ENCODE results near the gene MYLK.

Gene MYLK

DNA sequence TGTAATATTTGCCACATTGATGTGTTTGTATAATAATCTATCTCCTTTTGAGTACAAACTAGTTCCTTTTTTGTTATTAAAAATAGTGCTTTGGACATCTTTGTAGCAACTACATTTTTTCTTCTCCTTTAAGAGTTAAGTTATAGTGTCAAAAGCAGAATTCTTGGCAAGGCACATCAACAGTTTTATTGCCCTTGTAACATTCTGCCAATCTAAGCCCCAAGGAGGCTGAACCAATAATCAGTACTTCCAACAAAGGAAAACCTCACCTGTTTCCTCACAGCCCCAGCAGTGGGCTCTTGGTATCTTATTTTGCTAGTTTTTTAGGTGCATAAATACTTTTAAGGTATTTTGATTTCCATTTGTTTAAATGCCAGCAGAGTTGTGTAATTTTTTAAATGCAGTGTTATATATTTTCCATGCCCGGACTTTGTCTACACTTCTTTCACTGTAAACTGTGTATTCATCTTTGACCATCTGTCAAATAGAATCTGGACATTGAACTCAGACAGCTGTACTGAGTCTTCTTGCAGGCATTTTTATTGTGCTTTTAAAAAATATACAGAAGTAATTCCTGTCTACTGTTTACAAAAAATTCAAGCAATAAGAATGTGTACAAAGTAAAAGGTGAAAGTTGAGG lies 101.0 kb downstream of the MYLK start:
- in situ Hi-C loops (cut with MboI; ENCODE audit: low pct_unique_long_range_greater_than_20kb, low sequenced_read_pairs, unreplicated experiment): no loop called here
- no peak for DNase-seq (ENCODE audit: low spot score)
- TF ChIP-seq CTCF (IDR thresholded peaks at IDR 0.05; ENCODE audit: extremely low read depth, insufficient read depth, missing control alignments): no peak

- in situ Hi-C loops (cut with MboI; ENCODE audit: low pct_unique_long_range_greater_than_20kb, low sequenced_read_pairs, unreplicated experiment): no loop called here
- TF ChIP-seq CTCF (IDR thresholded peaks at IDR 0.05; ENCODE audit: extremely low read depth, insufficient read depth, missing control alignments): no peak
- peak; percentile 30 for DNase-seq (ENCODE audit: low spot score)
Observed at GRCh38 chr3:123782488-123782887, 101.6 kb downstream of the MYLK start.

DNA sequence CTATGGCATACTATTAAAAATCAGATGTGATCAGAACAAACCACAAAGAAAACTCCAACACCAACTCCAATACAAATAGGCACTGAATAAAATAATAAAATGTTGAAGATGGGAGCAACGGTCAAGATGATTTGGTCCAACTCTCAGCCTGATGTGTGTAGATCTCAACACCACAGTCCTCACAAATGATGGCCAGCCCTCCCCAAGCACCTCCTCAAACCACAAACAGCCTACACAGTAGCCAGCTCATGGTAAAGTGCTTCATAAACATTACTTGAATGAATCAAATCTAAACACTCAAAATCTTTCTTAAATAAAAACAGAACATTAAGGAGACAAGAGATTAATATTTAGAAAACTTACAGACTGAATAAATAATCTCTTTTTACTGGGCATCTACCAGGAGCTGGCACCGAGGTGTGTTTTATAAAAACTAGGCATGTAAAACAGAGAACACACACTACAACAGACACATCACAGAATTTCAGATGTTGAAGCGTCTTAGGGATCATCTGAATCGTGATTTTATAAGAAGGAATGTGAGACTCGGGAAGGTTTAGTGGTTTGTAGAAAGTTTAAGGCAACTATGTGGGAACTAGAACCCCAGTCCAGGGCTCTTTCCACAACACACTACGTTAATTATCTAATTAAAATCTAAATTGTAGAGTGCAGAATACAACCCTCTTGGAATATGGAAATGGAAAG lies 102.4 kb downstream of the MYLK start:
- in situ Hi-C loops (cut with MboI; ENCODE audit: low pct_unique_long_range_greater_than_20kb, low sequenced_read_pairs, unreplicated experiment): no loop called here
- DNase-seq (ENCODE audit: low spot score): no peak
- TF ChIP-seq CTCF (IDR thresholded peaks at IDR 0.05; ENCODE audit: extremely low read depth, insufficient read depth, missing control alignments): no peak

DNA sequence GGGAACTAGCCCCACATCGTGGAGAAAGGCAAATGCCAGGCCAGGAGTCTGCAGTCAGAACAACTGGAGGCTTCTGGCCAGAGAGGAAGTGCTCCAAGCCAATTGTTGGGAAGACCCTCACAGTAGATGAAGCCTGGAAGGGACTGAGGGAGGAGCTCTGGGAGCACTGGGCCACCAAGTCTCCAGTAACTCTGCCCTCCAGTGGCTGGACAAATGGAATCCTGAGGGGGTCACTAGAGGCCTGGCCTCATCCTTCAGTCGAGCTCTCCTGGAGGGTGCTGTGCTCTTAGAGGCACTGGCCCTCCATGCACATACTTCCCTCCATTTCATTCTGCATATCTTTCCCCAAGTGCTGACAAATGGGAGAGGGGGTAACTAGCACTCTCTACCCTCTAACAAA lies 103.0 kb downstream of the MYLK start:
- no peak for DNase-seq (ENCODE audit: low spot score)
- in situ Hi-C loops (cut with MboI; ENCODE audit: low pct_unique_long_range_greater_than_20kb, low sequenced_read_pairs, unreplicated experiment): no loop called here
- no peak for TF ChIP-seq CTCF (IDR thresholded peaks at IDR 0.05; ENCODE audit: extremely low read depth, insufficient read depth, missing control alignments)

- no peak for TF ChIP-seq CTCF (IDR thresholded peaks at IDR 0.05; ENCODE audit: extremely low read depth, insufficient read depth, missing control alignments)
- in situ Hi-C loops (cut with MboI; ENCODE audit: low pct_unique_long_range_greater_than_20kb, low sequenced_read_pairs, unreplicated experiment): no loop called here
- no peak for DNase-seq (ENCODE audit: low spot score)
Observed at GRCh38 chr3:123780656-123781055, 103.5 kb downstream of the MYLK start.

GRCh38 chr3:123779655-123780231 lies 104.4 kb downstream of the MYLK start:
- no peak for DNase-seq (ENCODE audit: low spot score)
- in situ Hi-C loops (cut with MboI; ENCODE audit: low pct_unique_long_range_greater_than_20kb, low sequenced_read_pairs, unreplicated experiment): no loop called here
- no peak for TF ChIP-seq CTCF (IDR thresholded peaks at IDR 0.05; ENCODE audit: extremely low read depth, insufficient read depth, missing control alignments)

All from GM13977 (cell line).